SHP77 (cell line): ENCODE results near the gene CASP7.
"Not testable (repeated sequence)": the region's sequence is repeated elsewhere in the genome, so short reads cannot be mapped to it uniquely, and the experiment has no call there.

Experiments
- DNase-seq, 2 experiments: peaks; one replicate each; lab custom pipeline; 2025; lab: John Stamatoyannopoulos, UW

The CASP7 gene

DNA sequence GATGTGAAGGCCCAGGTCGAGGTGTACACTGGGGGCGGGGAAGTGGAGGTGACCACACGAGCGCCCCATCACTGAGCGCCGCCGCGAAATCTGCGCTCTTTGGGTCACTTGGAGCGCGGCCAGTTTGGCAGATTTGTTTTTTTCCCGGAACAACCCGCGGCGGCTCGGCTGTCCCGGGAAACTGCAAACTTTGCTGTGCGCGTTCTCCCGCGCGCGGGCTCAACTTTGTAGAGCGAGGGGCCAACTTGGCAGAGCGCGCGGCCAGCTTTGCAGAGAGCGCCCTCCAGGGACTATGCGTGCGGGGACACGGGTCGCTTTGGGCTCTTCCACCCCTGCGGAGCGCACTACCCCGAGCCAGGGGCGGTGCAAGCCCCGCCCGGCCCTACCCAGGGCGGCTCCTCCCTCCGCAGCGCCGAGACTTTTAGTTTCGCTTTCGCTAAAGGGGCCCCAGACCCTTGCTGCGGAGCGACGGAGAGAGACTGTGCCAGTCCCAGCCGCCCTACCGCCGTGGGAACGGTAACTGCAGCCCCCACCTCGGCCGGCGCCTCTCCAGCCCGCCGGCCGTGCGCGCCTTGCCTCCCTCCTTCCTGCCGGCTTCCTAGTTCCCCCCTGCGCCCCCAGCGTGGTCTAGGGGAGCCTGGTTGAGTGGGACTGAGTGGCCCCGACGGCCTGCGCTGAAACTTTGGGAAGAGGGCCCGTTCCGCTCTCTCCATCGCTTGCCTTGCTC, at the start of gene CASP7:
TSS of gene CASP7 (plus strand) at position 450 of the 727 bp plus-strand sequence. CDS start 17,582 bp downstream, outside the sequence.
- DNase-seq: peak; percentile 22 to 74

DNA sequence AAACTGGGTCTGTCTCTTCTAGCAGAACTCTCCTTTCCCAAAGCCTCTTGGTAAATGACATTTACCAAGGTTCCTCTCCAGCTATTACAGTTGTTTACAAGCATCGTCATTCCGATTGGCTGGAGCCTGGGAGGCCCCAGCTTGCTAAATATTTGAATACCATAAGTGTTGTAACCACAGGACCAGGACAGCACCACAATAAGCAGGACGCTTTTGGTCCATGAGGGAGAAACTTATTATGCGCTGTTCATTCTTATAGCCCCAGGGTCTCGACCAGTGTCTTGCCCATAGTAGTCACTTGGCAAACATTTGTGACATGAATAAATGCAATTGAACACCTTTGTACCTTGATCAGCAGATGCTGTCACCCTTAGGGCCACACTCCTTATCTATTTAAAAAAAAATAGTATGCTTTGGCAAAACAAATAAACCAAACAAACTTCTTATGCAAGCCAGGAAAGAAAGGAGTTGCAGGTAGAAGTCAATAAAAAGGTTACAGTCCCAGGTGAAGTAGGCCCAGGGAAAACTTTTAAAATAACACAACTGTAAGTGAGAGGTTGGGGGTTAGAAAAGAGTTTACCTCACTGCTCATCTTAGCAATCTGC, 48.7 kb upstream of the CASP7 start:
- DNase-seq: no peak

DNA sequence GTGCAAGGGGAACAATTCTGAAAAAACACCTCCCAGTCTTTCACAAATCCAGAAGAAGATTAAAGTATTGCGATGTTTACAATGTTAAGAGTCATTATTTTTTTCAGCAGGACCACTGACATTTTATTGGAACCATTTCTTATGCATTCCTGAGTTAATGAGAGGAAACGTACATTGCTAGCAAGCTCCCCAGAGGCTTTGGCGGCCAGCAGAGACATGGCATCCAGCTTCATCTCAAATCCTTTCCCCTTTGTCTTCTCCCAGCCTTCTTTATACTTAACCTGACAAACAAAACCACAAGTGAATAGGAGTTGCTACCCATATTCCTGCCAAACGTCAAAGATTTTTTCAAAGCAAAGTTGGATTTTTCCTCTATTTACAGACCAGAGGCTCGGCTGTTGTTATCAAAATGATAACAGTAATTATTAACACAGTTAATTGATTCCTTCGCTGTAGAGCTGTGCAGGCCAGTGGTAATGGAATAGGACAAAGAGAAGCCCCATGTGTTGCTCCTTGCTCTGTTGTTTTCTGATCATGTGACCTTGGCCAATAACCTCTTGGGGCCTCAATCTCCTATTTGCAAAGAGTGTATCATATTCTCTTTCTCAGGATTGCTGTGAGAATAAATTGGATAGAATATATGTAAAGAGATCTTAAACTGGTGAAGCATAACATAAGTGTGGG, 47.9 kb upstream of the CASP7 start:
- DNase-seq: no peak

DNA sequence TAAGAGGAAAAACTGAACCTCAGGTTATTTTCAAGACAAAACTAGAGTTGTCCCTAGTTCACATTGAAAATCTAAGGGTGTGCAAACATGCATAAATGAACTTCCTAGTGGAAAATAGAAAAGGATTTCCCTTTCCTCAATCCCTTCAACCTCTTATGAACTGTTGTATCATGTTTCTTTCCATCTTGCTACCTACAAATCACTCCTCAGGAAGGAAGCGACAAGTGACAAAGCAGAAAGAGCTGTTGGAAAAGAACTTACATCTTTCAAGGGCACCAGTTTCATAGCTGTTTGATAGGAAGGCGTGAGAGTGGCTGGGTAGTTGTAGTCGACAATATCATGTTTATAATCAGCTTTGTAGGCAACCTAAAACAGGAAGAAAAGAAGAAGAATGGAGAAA, 39.7 kb upstream of the CASP7 start:
- DNase-seq: no peak

DNA sequence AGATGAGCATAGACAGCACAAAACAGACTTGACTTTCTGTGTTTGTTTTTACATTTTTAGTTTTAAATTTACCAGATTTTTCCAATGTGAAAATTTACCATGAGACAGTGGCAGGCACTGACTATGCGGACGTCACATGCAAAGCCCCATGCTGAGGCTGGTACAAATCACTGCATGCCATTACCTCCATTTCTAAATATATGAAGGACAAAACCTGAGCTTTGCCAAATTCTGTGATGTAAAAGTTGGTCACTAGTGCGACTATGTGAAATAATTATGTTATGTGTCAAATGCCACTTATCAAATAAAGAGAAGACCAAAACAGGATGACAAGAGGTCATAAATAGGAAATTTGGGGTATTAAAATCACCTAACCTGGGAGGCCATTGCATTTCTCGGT, 38.0 kb upstream of the CASP7 start:
- DNase-seq: no peak

DNA sequence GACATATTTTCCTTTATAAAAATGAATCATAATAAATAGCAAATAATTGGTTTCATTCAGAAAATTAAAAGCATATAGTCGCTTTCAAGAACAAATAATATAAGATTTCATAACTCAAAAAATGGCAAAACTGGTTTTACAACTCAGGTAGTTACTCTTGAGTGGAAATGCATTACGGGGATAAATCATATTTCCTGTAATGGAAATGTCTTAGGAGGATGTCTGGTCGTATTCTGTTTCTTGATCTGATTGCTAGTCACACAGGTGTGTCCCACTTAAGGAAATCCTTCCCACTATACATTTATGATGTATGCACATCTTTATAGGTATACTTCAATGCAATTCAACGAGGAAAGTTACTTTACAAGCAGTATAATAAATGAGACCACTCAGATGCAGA, 36.5 kb upstream of the CASP7 start:
- no peak for DNase-seq

DNA sequence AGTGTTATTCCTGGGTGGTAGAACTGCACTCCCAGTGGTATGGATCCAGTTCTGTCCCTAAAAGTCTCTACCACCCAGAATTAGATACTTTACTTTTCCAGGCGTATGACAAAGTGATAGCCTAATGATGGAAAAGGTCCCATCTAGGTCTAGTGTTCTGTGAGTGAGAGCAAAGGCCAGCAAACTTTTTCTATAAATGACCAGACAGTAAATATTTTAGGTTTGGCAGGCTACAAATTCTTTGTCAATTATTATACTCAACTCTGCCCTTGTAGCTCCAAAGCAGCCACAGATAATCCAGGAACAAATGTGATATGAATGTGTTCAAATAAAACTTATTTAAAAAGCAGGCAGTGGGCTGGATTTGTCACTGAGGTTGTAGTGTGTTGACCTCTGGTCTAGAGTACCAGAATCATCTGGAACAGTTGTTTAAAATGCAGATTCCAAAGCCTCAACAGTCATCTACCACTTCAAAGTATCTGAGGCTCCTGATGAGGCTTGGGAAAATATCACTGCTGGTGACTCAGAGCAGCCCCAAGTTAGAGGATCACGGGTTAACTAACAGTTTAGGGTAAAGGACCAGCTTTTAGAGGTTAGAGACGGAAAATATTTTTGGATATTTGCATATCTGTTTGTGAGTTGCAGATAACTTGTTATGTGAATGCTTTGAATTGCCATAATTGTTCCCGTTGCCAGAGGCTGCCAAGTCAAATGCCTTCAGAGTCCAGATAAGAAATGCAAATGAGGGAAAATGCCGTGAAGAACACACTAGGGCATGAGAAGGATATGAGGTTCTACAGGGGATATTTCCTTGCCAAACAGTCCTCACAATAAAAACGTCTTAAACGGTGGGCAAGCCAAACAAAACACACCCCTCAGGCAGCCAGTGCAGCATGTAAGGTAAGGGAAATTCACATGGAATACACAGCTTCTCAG, 35.3 kb upstream of the CASP7 start:
- DNase-seq: no peak

DNA sequence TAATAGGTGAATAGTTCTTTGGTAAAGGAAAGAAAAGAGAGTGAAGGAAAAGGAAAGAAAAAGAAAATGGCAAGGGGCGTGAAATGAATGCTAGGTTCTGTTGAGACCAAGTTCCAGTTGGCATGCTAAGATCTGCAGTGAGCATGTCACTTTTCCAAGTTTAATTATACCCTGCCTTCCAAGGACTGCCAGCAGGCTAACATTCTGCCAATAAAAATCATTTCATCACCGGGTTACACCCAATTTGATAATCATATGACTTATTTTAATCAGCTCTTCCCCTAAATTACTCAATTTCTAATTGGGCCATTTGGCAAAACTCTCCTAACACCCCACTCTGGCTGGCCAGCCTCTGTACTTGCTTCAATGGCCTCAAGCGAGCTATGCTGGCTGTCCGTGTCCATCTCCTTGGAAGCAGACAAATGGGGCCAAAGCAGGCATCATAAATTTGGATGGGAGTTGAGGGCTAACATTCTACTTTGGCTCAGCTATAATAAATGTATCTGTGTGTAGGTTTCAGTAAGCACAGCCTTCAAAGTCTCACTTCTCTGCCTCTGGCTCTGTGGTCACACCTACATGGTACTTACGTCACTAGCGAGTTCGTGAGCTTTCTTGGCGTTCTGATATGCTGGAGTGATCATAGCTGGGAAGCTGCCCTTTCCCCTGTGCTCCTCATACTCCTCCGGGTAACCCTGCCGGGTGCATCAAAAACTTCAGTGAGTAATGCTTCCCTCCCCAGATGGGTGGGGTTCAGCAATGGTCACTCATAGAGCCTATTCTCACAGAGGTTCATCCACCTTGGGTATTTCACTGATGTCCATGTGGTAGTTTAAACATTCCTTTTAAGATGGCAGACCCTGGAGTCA, 33.1 kb upstream of the CASP7 start:
- DNase-seq: no peak

DNA sequence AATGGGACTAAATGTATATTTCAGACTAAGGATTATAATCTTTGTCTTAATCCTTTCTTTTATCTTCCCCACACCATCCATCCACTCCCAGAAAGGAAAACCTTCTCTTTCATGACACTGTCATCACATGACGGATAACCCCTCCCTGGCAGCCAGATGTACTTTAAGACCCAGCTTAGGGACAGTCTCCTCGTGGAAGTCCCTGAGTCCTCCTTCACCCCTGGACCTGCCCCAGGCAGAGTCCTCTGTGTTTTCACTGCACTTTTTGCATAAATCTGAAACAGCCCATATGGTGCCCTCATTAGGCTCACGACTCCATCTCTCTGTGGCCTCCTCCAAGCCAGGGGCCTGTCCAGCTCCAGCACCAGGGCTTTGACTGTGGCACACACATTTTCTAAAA, 31.9 kb upstream of the CASP7 start:
- DNase-seq: no peak

DNA sequence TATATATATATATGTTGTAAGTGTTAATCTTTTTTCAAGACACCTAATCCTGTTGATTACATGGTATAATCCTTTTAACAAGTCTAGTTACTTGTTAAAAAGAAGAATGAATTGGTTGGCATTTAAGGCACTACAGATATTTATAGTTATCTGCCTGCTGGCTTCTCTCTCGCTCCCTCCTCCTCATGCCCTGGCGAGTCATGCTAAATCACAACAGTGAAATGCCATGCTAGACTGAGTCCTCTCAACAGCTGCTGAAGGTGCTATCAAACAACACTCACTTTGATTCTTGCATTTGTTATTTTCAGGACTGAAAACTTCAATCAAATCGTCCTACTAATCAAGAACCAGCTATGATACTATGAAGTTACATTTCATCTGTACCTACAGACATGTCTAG, 31.2 kb upstream of the CASP7 start:
- no peak for DNase-seq

DNA sequence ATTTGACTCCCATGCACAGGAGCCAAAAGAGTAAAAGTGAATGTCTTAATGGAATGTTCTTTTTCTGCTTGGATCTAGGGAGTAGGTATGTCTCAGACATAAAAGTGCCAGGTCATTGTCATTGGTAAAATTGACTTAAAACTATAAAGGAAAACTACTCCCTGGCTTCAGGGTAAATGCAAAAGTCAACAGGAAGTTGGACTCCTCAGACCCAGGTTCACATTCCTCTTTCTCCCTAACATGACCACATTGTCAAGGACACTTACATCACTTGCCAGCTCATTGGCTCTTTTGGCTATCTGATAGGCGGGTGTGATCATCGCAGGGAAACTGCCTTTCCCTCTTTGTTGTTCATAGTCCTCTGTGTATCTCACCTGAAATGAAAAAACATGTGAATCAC, 29.5 kb upstream of the CASP7 start:
- no peak for DNase-seq

DNA sequence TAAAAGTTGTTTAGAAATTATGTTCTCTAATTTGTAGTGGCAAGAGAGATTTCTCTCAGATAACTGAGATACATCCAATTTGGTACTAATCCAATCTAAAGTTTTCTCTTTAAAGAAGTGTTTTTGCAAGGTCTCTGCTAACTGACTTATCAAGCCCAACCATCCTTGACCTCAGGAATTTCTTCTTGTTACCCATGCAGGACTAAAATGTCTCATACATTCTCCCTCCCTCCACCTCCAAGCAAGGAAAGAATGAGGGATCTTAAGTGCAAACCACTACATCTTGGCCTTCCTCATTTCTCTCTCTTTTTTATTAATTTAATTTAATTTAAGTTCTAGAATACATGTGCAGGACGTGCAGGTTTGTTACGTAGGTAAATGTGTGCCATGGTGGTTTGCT, 28.7 kb upstream of the CASP7 start:
- DNase-seq: no peak

DNA sequence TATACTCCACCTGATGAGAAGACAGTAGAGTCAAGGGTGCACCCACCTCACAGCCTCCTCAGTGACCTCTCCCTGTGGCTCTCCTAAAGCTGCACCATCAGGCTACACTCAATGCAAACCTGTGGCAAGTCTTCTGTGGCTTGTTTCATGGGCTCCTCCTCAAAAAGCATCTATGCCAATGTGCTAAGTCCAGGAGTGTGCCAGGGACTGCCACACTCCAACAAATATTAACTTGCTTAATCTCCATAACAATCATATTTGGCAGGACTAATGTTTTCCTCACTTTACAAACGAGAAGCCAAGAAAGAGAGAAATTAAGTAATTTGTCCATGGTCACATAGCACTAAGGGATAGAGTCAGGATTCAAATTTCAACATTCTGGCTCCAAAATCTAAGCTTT, 27.8 kb upstream of the CASP7 start:
- DNase-seq: no peak

DNA sequence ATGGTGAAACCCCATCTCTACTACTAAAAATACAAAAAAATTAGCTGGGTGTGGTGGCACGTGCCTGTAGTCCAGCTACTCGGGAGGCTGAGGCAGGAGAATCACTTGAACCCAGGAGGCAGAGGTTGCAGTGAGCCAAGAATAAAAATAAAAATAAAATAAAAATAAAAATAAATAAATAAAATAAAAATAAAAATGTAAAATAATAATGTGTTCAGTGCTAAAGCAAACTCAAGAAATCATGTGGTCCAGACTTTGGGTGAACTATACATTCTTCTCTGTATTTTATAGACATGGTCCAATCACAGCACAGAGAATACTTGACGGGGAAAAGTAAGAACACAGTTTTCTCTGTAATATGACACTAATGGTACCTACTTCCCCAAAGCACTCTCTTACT, 27.3 kb upstream of the CASP7 start:
- DNase-seq: not testable (repeated sequence)

DNA sequence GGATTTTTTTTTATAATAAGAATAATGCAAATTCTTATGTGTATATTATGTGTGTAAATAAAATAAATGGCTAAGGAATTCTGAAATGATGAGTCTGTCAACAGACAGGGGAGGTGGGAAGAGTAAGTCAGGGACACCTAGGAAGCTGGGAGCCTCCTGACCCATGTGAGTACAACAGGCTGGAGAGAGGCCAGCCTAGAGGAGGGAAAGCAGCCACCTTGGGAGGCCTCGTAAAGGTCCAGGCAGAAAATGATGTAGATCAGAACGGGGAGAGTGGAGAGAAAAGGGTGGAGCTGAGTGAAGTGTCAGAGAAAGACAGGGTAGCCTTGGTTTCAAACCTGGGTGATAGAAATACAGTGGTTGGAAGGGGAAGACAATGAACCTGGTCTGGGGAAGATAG, 22.8 kb upstream of the CASP7 start:
- DNase-seq: no peak

DNA sequence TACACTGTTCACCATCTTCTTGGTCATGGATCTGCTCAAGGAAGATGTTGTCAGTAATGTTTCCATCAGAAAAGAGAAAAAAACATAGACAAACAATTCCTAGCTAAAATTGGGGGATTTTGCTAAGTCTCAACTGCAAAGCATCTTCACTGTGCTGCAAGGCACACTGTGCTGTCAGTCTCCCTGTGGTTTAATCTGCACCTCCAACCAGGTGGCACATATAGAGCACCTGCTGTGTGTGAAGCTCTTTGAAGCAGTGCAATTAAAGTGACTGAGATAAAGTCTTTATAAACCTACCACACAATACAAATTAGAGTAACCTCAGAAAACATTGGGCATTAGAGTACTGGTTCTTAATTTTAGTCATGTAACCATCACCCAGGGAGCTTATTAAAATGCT, 22.2 kb upstream of the CASP7 start:
- DNase-seq: no peak

DNA sequence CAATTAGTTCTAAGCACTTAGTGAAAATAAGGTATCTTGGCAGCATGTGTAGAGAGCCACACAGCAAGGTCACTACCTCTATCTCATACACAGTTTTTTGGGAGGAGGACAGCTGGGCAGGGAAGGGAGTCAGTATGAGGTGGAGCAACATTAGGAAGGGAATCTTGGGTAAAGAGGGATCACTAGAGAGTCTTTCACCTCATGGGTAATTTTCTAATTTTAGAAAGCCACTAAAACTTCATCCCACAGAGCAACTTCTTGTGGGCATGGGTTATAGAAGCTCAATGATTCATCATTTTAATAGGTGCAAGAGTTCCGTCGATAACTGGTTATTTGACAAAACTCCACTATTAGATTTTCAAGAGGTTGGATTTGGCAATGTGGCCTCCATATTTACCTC, 18.4 kb upstream of the CASP7 start:
- no peak for DNase-seq

DNA sequence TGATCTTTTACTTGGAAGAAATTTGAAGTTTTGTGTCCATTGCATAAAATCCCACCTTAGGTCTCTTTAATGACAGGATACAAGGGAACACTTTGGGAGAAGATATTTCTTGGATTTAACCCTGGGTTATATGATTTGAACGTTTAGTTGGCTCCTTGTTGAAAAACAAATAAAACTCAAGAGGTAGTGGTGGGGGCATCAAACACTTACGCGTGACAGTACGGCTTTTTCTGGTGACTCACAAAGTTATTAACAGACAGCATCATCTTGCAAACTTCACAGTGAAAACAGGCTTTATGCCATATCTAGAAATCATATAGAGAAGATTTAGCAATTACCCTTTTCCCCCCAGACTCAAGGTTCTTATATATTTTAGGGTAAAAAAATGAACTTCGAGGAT, 16.6 kb upstream of the CASP7 start:
- no peak for DNase-seq

DNA sequence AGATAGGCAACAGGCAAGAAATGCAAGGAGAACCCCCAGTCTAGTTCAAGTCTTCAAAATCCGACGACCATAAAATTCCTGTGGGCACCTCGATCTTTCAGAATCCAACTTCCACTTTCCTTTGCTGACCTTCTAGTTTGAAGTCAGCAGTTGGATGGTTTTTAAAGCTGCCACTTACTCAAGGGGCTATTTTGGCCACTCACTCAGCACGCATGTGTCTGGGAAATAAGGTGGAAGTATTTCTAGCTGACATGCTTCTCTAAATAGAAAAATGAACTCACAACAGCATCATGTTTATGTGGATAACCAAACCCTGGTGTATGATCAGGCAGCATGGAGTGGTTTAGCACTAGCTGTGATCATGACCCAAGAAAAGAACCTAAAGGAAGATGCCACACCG, 15.8 kb upstream of the CASP7 start, which contains the start of gene NRAP:
TSS of gene NRAP (minus strand) at position 134 of the 400 bp plus-strand sequence. CDS start 159 bp downstream, outside the sequence.
- DNase-seq: no peak

DNA sequence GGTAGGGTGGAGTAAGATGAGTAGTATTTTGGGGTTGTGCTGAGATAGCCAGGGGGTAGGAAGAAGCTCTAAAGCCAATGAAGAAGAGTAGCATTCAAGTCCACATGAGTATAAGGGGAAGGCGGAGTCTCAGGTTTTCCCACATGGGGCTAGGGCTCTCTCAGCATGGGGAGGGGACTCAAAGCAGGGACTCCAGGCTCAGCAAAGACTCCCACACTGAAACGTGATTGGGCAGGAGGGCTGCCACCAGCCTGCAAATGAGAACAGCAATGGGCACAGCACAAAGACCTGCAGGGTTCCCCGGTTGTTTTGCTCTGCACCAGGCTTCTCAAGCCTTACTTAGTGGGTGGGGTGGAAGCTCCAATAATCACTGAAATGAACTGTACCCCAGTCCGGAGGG, 14.4 kb upstream of the CASP7 start:
- DNase-seq: no peak

DNA sequence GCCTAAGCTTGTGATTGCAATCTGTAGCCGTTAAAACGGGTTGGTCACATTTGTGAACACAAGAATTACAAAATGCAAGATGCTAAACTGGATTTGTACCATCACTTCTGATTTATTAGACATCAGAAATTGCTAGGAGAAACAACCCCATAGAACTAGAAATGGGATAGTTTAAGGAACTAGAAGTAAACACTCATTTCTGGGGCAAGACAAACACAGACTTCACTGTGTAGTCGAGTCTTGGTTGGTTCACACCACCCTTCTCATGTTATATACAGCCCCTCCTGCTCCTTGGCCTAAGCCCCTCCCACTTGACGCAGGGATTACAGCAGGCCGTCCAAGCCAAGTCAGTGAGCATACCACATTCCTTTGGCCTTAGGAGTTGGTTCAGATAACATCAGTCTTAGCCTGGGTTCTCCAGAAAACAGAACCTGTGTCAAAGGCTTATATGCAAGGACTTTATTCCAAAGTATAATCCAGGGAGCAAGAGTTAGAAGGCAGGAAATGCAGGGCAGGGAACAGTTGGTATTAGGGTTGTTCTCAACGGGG, 13.8 kb upstream of the CASP7 start:
- no peak for DNase-seq
